ENCODE data around the gene ALMS1.

DNA sequence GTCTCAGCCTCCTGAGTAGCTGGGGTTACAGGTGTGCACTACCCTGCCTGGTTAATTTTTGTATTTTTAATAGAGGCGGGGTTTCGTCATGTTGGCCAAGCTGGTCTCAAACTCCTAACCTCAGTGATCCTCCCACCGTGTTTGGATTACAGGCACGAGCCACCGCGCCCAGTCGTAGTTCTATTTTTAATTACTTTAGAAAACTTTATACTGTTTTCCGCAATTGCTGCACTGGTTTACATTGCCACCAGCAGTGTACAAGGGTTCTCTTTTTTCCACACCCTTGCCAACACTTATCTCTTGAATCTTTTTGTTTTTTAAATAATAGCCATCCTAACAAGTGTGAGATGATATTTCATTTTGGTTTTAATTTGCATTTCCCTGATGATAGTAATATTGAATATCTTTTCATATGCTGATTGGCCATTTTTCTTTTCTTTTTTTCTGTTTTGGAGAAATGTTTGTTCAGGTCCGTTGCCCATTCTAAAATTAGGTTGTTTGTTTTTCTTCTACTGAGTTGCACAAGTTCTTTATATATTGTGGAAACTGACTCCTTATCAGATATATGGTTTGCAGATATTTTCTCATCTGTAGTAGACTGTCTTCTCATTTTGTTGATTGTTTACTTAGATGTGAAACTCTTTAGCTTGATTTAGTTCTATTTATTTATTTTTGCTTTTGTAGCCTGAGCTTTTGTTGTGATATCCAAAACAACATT lies 16.9 kb downstream of the ALMS1 start:
- TF ChIP-seq CTCF (IDR thresholded peaks at IDR 0.05) (no peak), POLR2A (IDR thresholded peaks at IDR 0.05) (no peak)
